NCI-H1930 (cell line): Measurements from ENCODE around the gene INPPL1.

Experiments
- DNase-seq, 2 experiments: peaks; one replicate each; lab custom pipeline; 2025; lab: John Stamatoyannopoulos, UW

The INPPL1 gene

GRCh38 chr11:72231396-72232259, 7.1 kb downstream of the INPPL1 start:
- DNase-seq = no peak

GRCh38 chr11:72232260-72233055, 7.9 kb downstream of the INPPL1 start:
- no peak for DNase-seq

DNA sequence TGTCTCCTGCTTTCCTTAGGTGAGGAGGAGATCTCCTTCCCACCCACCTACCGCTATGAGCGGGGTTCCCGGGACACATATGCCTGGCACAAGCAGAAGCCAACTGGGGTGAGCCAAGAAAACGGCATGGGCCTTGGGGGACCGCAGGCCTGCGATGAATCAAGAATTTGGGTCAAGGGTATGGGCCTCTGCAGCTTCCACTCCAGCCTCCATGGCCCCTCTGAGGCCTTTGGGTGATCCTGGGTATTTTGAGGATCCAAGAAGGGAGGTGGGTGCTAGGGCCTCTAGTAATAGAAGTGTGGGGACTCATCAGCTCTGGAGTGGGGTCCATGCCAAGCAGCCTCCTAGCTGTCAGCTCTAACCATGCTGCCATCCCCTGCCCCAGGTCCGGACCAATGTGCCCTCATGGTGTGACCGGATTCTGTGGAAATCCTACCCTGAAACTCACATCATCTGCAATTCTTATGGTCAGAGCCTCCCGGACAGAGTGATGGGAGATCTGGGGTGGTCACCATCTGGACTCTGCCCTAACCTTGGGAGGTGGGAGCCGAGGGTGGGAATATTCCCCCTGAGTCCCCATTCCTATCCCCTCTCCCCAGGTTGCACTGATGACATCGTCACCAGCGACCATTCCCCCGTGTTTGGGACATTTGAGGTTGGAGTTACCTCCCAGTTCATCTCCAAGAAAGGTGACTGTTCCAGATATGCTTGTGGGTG, 8.6 kb downstream of the INPPL1 start:
- DNase-seq = no peak

GRCh38 chr11:72233773-72234513, 9.4 kb downstream of the INPPL1 start:
- DNase-seq = no peak

DNA sequence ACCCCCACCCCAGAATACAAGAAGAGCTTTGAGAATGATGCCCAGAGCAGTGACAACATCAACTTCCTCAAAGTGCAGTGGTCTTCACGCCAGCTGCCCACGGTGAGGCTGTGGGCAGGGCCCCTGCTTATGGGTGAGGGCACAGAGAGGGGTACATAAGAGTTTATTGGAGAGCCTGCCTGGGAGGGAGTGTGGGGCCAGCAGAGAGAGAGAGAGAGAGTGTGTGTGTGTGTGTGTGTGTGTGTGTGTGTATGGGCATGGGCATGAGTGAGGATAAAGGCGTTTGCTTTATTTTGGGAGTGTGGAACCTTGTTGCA, 9.9 kb downstream of the INPPL1 start:
- no peak for DNase-seq

- DNase-seq = no peak
These were observed 10.4 kb downstream of the INPPL1 start for GRCh38 chr11:72234920-72235319.

- no peak for DNase-seq
These were observed 10.9 kb downstream of the INPPL1 start for GRCh38 chr11:72235351-72236057.

GRCh38 chr11:72236083-72236697, 11.6 kb downstream of the INPPL1 start:
- no peak for DNase-seq

- no peak for DNase-seq
These were observed 12.2 kb downstream of the INPPL1 start for GRCh38 chr11:72236774-72237111.

DNA sequence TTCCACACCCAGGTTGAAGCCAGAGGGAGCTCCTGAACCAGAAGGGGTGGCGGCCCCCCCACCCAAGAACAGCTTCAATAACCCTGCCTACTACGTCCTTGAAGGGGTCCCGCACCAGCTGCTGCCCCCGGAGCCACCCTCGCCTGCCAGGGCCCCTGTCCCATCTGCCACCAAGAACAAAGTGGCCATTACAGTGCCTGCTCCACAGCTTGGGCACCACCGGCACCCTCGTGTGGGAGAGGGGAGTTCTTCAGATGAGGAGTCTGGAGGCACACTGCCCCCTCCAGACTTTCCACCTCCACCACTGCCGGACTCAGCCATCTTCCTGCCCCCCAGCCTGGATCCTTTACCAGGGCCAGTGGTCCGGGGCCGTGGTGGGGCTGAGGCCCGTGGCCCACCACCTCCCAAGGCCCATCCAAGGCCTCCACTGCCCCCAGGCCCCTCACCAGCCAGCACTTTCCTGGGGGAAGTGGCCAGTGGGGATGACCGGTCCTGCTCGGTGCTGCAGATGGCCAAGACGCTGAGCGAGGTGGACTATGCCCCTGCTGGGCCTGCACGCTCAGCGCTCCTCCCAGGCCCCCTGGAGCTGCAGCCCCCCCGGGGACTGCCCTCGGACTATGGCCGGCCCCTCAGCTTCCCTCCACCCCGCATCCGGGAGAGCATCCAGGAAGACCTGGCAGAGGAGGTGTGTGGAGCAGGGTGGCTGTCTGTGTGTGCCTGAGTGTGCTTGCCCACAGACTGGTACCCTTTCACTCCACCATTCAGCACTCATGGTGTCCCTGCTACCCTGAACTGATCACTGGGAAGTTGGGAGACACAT, 12.8 kb downstream of the INPPL1 start:
- no peak for DNase-seq

DNA sequence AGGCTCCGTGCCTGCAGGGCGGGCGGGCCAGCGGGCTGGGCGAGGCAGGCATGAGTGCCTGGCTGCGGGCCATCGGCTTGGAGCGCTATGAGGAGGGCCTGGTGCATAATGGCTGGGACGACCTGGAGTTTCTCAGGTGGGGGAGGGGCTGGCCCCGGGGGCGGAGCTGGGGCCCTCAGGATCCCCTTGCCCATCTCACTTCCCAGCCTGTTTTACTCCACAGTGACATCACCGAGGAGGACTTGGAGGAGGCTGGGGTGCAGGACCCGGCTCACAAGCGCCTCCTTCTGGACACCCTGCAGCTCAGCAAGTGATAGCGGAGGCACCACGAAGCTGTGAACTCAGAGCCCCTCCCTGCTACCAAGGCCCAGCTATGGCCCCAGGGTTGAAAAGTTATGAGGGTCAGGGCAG, 13.5 kb downstream of the INPPL1 start:
- no peak for DNase-seq

GRCh38 chr11:72238492-72239312, 14.1 kb downstream of the INPPL1 start:
- DNase-seq = no peak

GRCh38 chr11:72239313-72239848, 14.8 kb downstream of the INPPL1 start:
- DNase-seq = no peak

DNA sequence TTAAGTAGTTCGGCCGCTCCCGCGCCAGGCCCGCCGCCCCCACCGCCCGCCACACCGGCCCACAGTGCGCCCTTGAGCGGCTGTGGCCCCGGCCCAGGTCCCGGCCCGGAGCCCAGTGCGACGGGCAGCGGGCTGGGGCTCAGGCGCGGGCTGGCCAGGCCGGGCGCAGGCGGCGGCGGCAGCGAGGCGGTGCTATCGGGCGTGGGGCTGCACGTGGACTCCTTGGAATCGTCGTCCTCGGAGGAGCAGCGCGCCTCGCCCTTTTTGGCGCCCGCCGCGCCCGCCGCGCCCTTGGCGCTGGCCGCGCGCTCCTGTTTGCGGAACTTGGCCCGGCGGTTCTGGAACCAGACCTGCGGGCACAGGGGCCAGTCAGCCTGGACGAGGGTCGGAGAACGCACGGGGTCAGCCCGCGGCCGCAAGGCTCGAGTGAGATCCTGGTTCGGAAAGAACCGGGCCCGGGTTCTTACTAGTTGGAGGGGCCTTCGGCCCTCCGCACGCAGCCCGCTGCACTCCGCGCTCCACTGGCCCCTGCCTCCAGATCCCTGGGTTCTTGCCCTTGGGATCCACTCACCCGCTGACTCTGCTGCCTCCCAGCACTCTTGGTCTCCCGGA, 15.4 kb downstream of the INPPL1 start:
- DNase-seq = no peak

DNA sequence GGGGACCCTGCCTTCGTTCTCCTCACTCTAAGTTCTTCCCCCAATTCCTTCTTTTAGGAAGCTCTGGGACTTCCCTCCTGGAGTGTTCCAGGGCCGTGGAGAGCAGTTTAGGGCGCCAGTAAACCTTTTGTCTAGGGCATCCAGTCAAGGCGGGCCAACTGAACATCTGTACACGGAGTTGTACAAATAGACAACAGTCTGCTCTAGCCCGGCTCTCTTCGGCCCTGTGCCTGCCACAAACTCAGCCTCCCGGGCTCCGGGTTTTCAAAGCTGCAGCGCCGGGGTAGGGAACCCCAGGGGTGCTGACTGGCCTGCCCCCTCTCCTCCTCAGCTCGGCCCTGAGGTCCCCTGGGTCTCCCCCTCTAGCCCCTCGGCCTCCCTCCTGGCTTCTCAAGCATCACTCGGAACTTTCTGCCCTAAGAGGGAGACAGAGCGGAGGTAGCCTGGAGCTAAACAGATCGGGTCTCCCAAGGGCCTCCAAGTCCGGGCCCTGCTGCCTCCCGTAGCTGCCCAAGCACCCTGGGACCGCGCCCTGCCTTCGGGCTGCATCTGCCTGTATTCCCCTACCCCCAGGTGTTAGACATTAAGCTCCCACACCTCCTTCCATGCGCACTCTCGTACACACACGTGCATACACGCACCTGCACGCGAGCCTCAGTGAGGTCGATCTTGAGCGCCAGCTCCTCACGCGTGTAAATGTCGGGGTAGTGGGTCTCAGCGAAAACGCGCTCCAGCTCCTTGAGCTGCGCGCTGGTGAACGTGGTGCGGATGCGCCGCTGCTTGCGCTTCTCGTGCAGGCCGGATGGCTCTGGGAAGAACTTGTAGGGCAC, 16.1 kb downstream of the INPPL1 start:
- DNase-seq = no peak

- DNase-seq = no peak
These were observed 16.8 kb downstream of the INPPL1 start for GRCh38 chr11:72241291-72241781.

- no peak for DNase-seq
These were observed 17.6 kb downstream of the INPPL1 start for GRCh38 chr11:72242141-72242540.
